Effector CD8-positive, alpha-beta T cell (primary cell): Measurements from ENCODE around the gene ACP5.
"Not testable (repeated sequence)": the region's sequence is repeated elsewhere in the genome, so short reads cannot be mapped to it uniquely, and the experiment has no call there.

Experiments used
- DNase-seq: peaks from one replicate; lab custom pipeline; 2025; lab: John Stamatoyannopoulos, UW
- total RNA-seq, 4 experiments: gene quantifications; one replicate each; lab custom pipeline; 2026; lab: John Stamatoyannopoulos, UW

ACP5 gene
- 9.5 to 16.1 (median 14.0) reads per million in 4 experiments for total RNA-seq

DNA sequence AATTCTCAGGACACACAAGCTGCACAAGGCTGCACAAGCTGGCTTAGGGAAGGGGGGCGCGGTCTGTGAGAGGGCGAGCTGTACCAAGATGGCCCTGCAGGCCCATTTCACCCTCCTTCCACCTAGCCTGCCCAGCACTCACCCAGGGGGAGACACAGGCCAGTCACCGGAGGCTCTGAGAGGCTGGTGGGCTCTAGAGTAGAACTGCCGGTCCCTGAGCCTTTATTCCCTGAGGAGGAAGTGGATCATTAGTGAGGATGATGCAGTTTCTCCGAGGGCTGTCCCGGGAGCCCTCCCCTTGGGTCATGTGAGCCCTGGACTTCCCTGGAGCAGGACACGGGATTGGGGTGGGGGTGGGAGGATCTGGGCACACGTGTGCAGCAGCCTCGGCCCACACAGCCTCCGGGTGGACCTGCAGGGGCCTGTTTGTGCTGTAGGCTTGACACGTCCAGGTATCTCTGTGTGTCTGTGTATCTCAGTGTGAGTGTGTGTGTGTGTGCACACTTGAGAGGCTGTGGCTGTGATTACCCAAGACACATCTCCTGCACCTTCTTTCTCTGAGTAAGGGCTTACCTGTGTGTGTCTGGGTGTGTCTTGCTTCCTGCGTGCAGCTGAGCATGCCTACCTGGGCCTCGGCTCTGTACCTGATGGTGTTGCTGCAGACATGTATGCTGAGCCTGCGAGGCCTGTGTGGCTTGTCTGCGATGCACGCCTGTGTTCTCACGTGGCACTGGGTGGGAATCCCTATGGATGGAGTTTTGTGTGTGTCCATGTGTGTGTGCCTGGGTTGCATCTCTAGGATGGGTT lies at the start of gene ACP5:
Gene ACP5 (minus strand): TSS at position 195 of the 807 bp plus-strand sequence. CDS start 328 bp downstream, outside the sequence.
- DNase-seq = no peak

DNA sequence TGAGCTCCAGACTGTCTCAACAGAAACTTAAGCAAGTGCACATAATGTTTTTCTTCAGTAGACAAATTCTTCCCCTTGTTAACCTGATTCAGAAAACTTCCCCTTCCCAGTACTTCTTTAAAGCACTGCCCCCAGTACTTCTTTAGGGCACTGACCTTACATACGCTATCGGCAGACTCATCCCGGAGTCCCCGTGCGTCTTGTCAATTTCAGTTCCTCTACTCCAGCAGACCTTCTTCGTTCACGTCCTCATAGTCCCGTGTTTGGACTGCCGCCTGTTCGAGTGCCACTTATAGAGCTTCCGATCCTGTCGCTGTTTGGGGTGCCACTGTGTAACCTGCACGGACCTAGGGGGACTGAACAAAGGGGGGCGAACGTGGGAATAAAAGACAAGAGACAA lies 48.8 kb upstream of the ACP5 start:
- DNase-seq = no peak

- DNase-seq = no peak
These were observed 46.6 kb upstream of the ACP5 start for GRCh38 chr19:11624069-11624463.

- DNase-seq = not testable (repeated sequence)
These were observed 45.0 kb upstream of the ACP5 start for GRCh38 chr19:11622401-11622800.

DNA sequence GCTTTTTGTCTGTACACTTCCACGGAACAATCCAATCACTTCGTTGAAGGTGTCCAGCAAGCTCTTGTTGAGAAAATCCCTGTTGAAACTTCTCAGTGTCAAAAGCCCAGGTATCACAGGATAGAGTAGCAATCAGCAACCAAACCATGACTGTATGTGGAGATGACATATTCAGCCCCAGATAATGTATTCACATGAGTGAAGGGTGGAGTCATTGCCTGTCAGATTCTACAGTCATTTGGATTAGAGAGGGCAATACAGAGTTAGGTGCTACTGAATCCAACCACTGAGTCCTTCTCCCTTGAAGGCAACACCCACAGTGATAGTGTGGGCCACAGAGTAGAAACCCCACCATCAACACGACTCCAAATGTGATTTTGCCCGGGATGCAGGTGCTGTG lies 43.1 kb upstream of the ACP5 start:
- no peak for DNase-seq

DNA sequence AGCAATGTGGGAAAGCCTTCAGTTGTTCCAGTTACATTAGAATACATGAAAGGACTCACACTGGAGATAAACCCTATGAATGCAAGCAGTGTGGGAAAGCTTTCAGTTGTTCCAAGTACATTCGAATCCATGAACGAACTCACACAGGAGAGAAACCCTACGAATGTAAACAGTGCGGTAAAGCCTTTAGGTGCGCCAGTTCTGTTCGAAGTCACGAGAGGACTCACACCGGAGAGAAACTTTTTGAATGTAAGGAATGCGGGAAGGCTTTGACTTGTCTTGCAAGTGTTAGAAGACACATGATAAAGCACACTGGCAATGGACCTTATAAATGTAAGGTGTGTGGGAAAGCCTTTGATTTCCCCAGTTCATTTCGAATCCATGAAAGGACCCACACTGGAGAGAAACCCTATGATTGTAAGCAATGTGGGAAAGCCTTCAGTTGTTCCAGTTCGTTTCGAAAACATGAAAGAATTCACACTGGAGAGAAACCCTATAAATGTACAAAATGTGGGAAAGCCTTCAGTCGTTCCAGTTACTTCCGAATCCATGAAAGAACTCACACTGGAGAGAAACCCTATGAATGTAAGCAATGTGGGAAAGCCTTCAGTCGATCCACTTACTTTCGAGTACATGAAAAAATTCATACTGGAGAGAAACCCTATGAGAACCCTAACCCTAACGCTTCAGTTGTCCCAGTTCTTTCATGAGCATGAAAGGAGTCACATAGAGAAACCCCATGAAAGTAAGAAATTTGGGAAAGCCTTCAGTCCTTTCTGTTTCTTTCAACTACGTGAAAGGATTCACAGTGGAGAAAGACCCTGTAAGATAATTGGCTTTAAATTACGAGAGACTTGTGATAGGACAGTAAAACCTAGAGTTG lies 40.0 kb upstream of the ACP5 start:
- DNase-seq = no peak

GRCh38 chr19:11612816-11613511 lies 35.5 kb upstream of the ACP5 start:
- no peak for DNase-seq

DNA sequence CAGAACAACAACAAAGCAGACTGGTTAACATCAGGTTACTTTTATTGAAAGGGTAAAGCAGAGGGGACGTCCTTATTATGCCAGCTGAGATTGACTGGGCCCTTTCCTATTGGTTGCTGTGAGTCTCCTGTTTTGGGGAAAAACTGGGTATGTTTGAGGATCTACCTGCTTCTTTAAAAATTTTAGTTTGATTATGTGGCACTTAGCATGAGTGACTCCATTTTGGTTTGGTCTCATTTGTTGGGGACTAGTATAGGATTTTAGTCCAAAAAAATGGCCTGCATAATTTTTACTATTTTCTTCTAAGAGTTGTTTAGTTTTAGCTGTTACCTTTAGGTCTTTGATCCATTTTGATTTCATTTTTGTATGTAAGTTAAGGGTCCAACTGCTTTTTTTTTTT lies 34.3 kb upstream of the ACP5 start:
- DNase-seq = no peak

DNA sequence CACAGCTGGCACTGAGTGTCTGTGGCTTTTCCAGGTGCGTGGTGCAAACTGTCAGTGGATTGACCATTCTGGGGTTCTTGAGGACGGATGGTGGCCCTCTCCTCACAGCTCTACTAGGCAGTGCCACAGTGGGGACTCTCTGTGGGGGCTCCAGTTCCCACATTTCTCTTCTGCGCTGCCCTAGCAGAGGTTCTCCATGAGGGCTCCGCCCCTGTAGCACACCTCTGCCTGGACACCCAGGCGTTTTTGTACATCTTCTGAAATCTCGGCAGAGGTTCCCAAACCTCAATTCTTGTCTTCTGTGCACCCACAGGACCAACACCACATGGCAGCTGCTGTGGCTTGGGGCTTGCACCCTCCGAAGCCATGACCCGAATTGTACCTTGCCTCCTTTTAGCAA lies 29.0 kb upstream of the ACP5 start:
- no peak for DNase-seq

DNA sequence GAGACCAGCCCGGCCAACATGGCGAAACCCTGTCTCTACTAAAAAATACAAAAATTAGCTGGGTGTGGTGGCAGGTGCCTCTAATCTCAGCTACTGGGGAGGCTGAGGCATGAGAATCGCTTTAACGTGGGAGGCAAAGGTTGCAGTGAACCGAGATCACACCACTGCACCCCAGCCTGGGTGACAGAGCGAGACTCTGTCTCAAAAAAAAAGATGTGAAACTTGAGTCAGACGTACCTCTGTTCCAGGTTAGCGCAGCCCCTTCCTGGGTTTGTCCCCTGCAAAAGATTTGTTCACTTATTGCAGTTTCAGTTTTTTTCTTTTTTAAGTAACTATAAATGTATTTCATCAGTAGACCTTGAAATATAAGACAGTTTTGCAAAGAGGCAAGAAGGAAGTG lies 22.3 kb upstream of the ACP5 start:
- DNase-seq = not testable (repeated sequence)

DNA sequence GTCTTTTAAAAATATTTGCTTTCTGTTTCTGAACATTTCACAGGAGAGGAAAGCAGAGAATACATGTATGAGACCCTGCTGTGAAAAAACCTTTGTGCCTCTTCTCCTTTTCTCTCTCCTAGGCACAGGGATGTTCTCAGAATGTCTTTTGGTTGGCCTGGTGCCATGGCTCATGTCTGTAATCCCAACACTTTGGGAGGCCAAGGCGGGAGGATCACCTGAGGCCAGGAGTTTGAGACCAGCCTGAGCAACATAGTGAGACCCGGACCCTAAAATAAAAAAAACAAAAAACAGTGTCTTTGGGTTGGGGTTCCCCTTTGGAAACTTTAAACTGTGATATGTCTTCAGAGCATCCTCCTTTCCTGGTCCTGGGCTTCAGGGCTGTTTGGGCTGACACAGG lies 21.3 kb upstream of the ACP5 start:
- DNase-seq = no peak

DNA sequence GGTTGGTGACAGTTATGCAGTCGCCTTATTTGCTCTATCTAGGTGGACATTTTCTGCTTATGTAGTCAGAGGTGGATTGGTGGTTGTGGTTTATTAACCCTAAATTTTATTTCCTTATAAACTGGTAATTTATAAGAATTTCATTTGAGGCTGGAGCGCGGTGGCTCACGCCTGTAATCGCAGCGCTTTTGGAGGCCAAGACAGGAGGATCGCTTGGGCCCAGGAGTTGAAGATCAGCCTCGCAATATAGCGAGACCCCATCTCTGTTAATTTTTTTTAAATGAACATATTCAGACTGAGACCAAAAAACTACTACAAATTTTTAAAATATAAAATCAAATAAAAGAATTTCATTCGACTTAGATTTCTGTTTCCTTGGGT lies 20.6 kb upstream of the ACP5 start:
- DNase-seq = no peak

GRCh38 chr19:11597202-11598102 lies 20.0 kb upstream of the ACP5 start, which contains the start of gene ZNF627:
ZNF627 (plus strand) TSS chr19:11597483; CDS start chr19:11597628, 145 bp downstream.
- peak; percentile 96 for DNase-seq

DNA sequence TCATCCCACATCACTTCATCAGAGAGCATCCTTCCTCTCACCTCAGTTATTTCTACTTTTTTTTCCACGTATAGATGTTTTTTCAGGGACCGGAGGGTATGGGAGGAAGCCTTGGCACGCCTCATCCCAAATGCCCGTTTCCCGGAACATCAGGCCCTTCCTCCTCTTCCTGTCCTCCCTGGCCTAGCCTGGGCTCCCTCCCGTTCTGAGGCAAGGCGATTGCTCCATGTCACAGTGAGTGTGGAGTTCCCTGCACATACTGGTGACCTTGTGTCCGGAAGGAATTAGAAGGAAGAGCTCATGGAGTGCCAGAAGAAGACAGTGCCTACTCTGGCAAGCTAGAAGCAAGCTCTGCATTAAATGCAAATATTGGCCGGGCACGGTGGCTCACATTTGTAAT lies 18.7 kb upstream of the ACP5 start:
- DNase-seq = no peak

DNA sequence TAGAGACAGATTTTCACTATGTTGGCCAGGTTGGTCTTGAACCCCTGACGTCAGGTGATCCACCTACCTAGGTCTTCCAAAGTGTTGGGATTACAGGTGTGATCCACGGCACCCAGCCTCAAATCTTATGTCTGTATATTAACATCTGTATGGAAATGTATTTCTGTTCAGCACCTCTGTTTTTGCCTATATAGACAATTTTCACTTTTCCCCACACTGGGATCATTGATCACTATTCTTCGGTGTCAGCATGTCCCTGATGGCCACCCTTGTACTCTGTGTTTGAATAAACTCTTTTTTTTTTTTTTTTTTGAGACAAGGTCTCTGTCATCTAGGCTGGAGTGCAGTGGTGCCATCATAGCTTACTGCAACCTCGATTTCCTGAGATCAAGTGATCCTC lies 16.6 kb upstream of the ACP5 start:
- DNase-seq = no peak

GRCh38 chr19:11587975-11588631 lies 10.7 kb upstream of the ACP5 start:
- no peak for DNase-seq

GRCh38 chr19:11587302-11587974 lies 10.0 kb upstream of the ACP5 start:
- peak; percentile 67 for DNase-seq

DNA sequence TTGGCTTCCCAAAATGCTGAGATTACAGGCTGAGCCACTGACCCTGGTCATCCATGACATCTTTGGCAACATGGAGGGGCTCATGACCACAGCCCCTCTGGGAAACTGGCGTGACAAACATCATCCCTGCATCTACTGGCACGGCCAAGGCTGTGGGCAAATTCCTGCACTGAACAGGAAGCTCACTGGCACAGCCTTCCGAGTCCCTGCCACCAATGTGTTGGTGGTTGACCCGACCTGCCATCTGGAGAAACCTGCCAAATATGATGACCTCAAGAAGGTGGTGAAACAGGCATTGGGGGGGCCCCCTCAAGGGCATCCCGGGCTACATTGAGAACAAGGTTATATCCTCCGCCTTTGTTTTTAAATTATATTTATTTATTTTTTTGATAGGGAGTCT lies 8.9 kb upstream of the ACP5 start:
- DNase-seq = no peak

DNA sequence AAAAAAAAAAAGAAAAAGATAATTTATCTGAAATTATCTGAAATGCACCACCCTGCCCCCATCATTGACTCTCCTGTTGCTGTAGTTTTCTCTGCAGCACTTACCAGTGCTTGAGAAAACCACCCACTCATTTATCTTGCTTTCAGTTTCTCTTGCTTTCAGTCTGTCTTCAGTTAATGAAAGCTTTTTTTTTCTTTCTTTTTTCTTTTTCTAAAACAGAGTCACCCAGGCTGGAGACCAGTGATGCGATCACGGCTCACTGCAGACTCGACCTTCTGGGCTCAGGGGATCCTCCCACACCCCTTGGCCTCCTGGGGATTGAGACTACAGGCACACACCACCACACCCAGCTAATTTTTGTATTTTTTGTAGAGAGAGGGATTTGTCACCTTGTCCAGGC lies 4.3 kb upstream of the ACP5 start:
- no peak for DNase-seq

DNA sequence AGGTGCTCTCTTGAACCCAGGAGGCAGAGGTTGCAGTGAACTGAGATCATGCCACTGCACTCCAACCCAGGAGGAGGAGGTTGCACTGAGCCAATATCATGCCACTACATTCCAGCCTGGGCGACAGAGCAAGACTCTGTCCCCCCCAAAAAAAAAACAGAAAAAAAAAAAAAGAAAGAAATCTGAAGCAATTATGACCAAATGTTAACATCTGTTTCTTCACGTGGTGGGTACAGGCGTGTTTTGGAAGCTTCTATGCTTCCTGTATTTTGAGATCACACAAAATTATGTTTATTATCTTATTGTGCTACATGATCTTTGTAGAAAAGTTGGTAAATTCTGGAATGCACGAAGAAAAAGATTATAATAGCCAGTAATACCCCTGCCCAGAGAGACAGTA lies 2.7 kb upstream of the ACP5 start:
- no peak for DNase-seq
